HG02678 (cell line): ENCODE data around the gene LRP1B.

Experiments
- ATAC-seq: cut with Tn5 transposase; IDR thresholded peaks from one replicate; pipeline ENCODE4 v1.9.1; 2021; ENCODE audit warnings: mild to moderate bottlenecking, moderate library complexity; ENCODE audit not compliant: unreplicated experiment

The LRP1B gene

GRCh38 chr2:140247451-140248195 lies 1883.2 kb downstream of the LRP1B start:
- ATAC-seq, result no peak

- no peak for ATAC-seq
These were observed 1883.9 kb downstream of the LRP1B start for GRCh38 chr2:140246957-140247356.

GRCh38 chr2:140246058-140246457 lies 1884.8 kb downstream of the LRP1B start:
- no peak for ATAC-seq

- no peak for ATAC-seq
These were observed 1887.9 kb downstream of the LRP1B start for GRCh38 chr2:140242889-140243288.

GRCh38 chr2:140234116-140234515 lies 1896.7 kb downstream of the LRP1B start:
- ATAC-seq, result no peak

- ATAC-seq, result no peak
These were observed 1919.9 kb downstream of the LRP1B start for GRCh38 chr2:140210963-140211362.

GRCh38 chr2:140205093-140205492 lies 1925.7 kb downstream of the LRP1B start:
- ATAC-seq, result no peak

GRCh38 chr2:140203347-140203746 lies 1927.5 kb downstream of the LRP1B start:
- no peak for ATAC-seq

GRCh38 chr2:140201572-140201971 lies 1929.2 kb downstream of the LRP1B start:
- no peak for ATAC-seq

- no peak for ATAC-seq
These were observed 1930.1 kb downstream of the LRP1B start for GRCh38 chr2:140200764-140201163.

- ATAC-seq, result no peak
These were observed 1930.5 kb downstream of the LRP1B start for GRCh38 chr2:140200307-140200706.

- ATAC-seq, result no peak
These were observed 1931.5 kb downstream of the LRP1B start for GRCh38 chr2:140199312-140199711.

GRCh38 chr2:140187086-140187485 lies 1943.7 kb downstream of the LRP1B start:
- ATAC-seq, result no peak

- ATAC-seq, result no peak
These were observed 1944.5 kb downstream of the LRP1B start for GRCh38 chr2:140186313-140186712.

GRCh38 chr2:140185076-140185475 lies 1945.7 kb downstream of the LRP1B start:
- ATAC-seq, result no peak

GRCh38 chr2:140183056-140183765 lies 1947.6 kb downstream of the LRP1B start:
- ATAC-seq, result no peak
